Activated CD4-positive, alpha-beta T cell treated with anti-CD3 and anti-CD28 coated beads, Interleukin-2, amount 50 U/mL, for 24 hours (primary cell): ENCODE data around the gene ZNF214.
"Not testable (repeated sequence)": the region's sequence is repeated elsewhere in the genome, so short reads cannot be mapped to it uniquely, and the experiment has no call there.

Source experiments
- DNase-seq, 2 donors: peaks; one replicate each; pipeline ENCODE4 v3.0.0-alpha.2; 2020; ENCODE audit warnings: low read depth in 1 of 2, low spot score in 1 of 2

The ZNF214 gene

DNA sequence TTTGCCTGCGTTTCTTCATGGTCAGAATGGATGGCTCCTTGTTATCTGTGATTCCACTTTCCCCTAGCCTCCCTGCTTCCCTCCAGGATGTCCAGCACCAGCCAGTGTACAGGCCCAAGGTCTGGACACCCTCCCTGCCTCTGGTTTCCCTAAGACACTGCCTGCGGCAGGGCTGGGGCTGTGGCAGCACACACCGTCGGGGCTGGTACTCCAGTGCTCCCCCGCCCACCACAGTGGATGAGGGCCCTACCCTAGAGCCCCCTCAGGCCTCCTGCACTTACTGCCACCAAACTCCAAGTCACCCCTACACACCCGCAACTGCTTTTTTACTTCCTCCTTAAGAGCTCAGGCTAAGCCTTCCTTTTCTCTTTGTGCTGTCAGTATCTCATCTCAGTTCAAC, 28.9 kb downstream of the ZNF214 start:
- DNase-seq = no peak

DNA sequence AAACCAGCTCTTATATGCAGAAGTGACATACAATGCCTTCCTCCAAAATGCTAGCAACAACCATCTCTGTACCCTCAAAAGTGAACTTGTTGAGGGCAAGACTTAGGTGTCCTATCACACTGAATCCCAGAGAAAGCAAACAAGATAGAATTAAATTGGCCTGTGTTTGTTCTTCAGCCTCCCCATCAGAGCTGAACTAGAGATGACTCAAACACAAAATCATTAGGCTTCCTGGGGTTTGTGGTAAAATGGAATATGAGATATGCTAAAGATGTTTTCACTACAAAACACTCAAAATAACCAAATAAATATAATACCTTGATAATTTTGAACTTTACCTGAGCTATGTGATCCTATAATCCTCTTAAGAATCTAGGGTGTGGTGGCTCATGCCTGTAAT, 31.6 kb downstream of the ZNF214 start:
- no peak for DNase-seq

DNA sequence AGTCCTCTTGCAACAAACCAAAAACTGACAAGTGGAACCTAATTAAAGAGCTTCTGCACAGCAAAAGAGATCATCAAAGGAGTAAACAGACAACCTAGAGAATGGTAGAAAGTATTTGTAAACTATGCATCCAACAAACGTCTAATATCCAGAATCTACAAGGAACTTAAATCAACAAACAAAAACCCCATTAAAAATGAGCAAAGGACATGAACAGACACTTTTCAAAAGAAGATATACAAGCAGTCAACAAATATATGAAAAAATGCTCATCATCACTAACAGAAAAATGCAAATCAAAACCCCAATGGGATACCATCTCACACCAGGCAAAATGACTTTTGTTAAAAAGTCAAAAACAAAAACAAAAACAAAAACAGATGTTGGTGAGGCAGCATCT, 33.7 kb downstream of the ZNF214 start:
- no peak for DNase-seq

DNA sequence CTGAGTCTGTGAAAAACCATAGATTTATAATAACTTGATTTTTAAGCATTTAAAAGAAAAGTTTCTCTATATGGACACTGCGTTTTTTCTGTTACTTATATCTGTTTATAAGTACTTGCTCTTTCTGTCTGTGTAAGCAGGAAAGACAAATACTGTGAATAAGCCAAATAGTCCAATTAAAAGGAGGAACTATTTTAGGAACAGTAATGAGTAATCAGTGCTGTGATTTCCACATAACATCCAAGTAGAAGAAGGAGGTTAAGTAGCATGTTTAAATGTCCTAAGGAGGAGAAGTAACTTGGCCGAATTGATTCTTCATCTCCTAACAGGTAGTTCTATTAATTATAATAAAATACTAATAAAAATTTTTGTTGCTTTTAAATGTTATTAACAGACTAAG, 40.8 kb downstream of the ZNF214 start:
- DNase-seq = no peak

DNA sequence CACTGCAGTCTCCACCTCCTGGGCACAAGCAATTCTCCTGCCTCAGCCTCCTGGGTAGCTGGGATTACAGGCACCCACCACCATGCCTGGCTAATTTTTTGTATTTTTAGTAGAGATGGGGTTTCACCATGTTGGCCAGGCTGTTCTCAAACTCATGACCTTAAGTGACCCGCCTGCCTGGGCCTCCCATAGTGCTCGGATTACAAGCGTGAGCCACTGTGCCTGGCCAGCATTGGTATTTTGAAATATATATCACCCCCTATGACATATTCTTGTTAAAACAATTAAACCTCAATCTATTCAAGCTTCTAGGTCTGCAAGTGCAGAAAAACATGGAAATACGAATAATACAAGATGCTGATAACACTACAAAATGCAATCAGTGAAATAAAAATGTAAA, 50.3 kb downstream of the ZNF214 start:
- DNase-seq = not testable (repeated sequence)

DNA sequence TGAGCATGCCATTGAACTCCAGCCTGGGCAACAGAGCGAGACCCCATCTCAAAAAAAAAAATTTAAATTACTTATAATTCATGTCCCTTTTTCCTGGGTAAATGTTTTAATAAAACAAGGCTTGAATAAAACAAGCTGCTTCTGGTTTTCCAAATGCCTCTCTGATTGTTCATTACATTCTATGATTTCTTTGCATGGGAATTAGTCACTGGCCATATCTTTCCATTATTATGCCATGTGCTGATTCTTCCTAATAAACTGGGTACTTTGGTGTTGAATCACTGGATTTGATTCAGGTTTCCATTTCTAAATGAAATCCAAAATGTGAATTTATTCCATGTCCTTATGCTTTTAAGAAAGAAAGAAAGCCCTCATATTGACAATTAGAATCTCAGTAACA, 51.3 kb downstream of the ZNF214 start:
- DNase-seq = no peak

DNA sequence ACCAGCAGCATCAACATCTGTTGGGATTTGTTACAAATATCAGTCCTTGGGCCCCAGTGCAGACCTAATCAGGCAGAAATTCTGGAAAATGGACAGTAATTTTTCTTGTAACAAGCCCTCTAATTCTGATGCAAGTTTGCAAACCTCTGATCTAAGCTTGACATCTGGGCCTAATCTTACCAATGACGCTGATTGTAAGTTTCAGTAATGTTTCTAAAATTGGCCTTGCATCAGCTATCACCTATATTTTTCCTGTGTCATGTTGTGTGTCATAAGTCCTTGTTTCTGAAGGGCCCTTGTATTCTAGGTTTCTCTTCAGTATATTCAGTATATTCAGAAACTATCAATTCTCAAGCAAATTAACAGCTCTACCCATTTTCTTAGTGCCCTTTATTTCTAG, 57.5 kb downstream of the ZNF214 start:
- no peak for DNase-seq

DNA sequence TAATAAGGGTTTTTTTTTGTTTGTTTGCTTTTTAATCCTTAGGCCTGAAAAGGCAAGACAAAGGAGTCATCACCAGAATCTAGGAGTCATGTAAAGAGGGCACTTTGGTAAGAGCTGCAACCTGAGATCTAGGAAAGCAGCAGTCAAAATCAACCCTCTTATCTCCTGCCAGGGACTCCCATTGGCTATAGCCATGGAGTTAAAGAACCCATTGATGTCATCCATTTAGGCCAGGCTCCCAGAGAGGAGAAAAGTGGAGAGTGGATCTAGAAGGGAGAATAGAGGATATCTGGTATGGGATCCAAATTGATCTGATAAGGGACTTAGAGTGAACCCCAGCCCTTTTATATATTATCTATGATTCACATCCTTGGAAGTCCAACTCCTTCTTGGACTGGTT, 58.0 kb downstream of the ZNF214 start:
- no peak for DNase-seq

DNA sequence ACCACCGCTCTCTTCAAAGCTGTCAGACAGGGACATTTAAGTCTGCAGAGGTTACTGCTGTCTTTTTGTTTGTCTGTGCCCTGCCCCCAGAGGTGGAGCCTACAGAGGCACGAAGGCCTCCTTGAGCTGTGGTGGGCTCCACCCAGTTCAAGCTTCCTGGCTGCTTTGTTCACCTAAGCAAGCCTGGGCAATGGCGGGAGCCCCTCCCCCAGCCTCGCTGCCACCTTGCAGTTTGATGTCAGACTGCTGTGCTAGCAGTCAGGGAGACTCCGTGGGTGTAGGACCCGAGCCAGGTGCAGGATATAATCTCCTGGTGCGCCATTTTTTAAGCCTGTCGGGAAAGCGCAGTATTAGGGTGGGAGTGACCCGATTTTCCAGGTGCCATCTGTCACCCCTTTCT, 65.9 kb downstream of the ZNF214 start:
- DNase-seq = not testable (repeated sequence)
